Left hindlimb (tissue), 1 donor: ENCODE data around the gene TMEM176A.
"Not testable (repeated sequence)": the region's sequence is repeated elsewhere in the genome, so short reads cannot be mapped to it uniquely, and the experiment has no call there.

Source experiments
- DNase-seq: peaks from one replicate; pipeline ENCODE4 v3.0.0-alpha.2; 2018

Gene TMEM176A

GRCh38 chr7:150788474-150789269 is 11.9 kb upstream of the TMEM176A start:
- DNase-seq: no peak

GRCh38 chr7:150790416-150791075 is 10.0 kb upstream of the TMEM176A start:
- DNase-seq: no peak

GRCh38 chr7:150791304-150791703 is 9.3 kb upstream of the TMEM176A start:
- DNase-seq: no peak

- no peak for DNase-seq
These were observed 8.7 kb upstream of the TMEM176A start for GRCh38 chr7:150791746-150792452.

GRCh38 chr7:150793569-150794238 is 6.9 kb upstream of the TMEM176A start:
- DNase-seq: no peak

- no peak for DNase-seq
These were observed 2.9 kb upstream of the TMEM176A start for GRCh38 chr7:150797661-150798060.

GRCh38 chr7:150799156-150799555 is 1.4 kb upstream of the TMEM176A start:
- DNase-seq: no peak

GRCh38 chr7:150799741-150800580 is 608 bp upstream of the TMEM176A start, which contains the start of gene TMEM176B:
Gene TMEM176B (minus strand): TSS chr7:150800364. CDS start chr7:150796569, 3,795 bp downstream.
- peak; percentile 63 for DNase-seq

- DNase-seq: no peak
These were observed 825 bp downstream of the TMEM176A start for GRCh38 chr7:150801242-150801945.

- DNase-seq: no peak
These were observed 1.6 kb downstream of the TMEM176A start for GRCh38 chr7:150801946-150802771.

GRCh38 chr7:150803161-150803860 is 2.7 kb downstream of the TMEM176A start:
- no peak for DNase-seq

GRCh38 chr7:150804802-150805201 is 4.2 kb downstream of the TMEM176A start:
- no peak for DNase-seq

GRCh38 chr7:150805864-150806263 is 5.3 kb downstream of the TMEM176A start:
- no peak for DNase-seq

- DNase-seq: no peak
These were observed 5.9 kb downstream of the TMEM176A start for GRCh38 chr7:150806454-150806853.

GRCh38 chr7:150806863-150807262 is 6.3 kb downstream of the TMEM176A start:
- DNase-seq: no peak

- DNase-seq: not testable (repeated sequence)
These were observed 7.3 kb downstream of the TMEM176A start for GRCh38 chr7:150807616-150808438.

- no peak for DNase-seq
These were observed 13.9 kb downstream of the TMEM176A start for GRCh38 chr7:150814328-150815001.

GRCh38 chr7:150818971-150819370 is 18.4 kb downstream of the TMEM176A start:
- no peak for DNase-seq
